ENCODE results near the gene PRDM16.

The PRDM16 gene

GRCh38 chr1:3332043-3332442, 263.0 kb downstream of the PRDM16 start:
- no peak for TF ChIP-seq CTCF (IDR thresholded peaks at IDR 0.05; ENCODE audit: borderline replicate concordance, insufficient read depth, low read depth, low read length)
- no peak overlapping the region for H3K4me3 ChIP-seq (ENCODE audit: low read depth, low read length)

- H3K4me3 ChIP-seq (ENCODE audit: low read depth, low read length), result no peak overlapping the region
- TF ChIP-seq CTCF (IDR thresholded peaks at IDR 0.05; ENCODE audit: borderline replicate concordance, insufficient read depth, low read depth, low read length), result no peak
Observed at GRCh38 chr1:3332662-3333061, 263.7 kb downstream of the PRDM16 start.

- TF ChIP-seq CTCF (IDR thresholded peaks at IDR 0.05; ENCODE audit: borderline replicate concordance, insufficient read depth, low read depth, low read length), result no peak
- H3K4me3 ChIP-seq (ENCODE audit: low read depth, low read length), result no peak overlapping the region
Observed at GRCh38 chr1:3333903-3334302, 264.9 kb downstream of the PRDM16 start.

GRCh38 chr1:3334366-3334765, 265.4 kb downstream of the PRDM16 start:
- no peak for TF ChIP-seq CTCF (IDR thresholded peaks at IDR 0.05; ENCODE audit: borderline replicate concordance, insufficient read depth, low read depth, low read length)
- H3K4me3 ChIP-seq (ENCODE audit: low read depth, low read length), result no peak overlapping the region

- TF ChIP-seq CTCF (IDR thresholded peaks at IDR 0.05; ENCODE audit: borderline replicate concordance, insufficient read depth, low read depth, low read length), result no peak
- H3K4me3 ChIP-seq (ENCODE audit: low read depth, low read length), result no peak overlapping the region
Observed at GRCh38 chr1:3335754-3336640, 267.0 kb downstream of the PRDM16 start.

GRCh38 chr1:3336641-3337630, 267.9 kb downstream of the PRDM16 start:
- no peak overlapping the region for H3K4me3 ChIP-seq (ENCODE audit: low read depth, low read length)
- TF ChIP-seq CTCF (IDR thresholded peaks at IDR 0.05; ENCODE audit: borderline replicate concordance, insufficient read depth, low read depth, low read length), result no peak

Data from GM12875 (cell line).